Panc1 (cell line): ENCODE results near the gene TRMT61A. TPM values are rescaled to one million over a fixed set of nuclear protein-coding genes. Genes with fewer than 3 reads are reported as not detected.

Experiments
- ATAC-seq: fragments of 200-7000 bp; cut with Tn5 transposase; 2 replicates; pipeline ENCODE4 v1.9.1; 2020; ENCODE audit warnings: mild to moderate bottlenecking, moderate library complexity
- BruUV-seq: library from RNA; stranded (reverse); fragments of 400-500 nt; replicated peaks from 2 replicates; lab custom pipeline; 2021; lab: Mats Ljungman, UMichigan
- CTCF ChIA-PET: fragments of 300-600 bp; sonication (Branson Sonifier 250); formaldehyde crosslinking; loops from one replicate; lab custom pipeline; 2022; ENCODE audit warnings: antibody characterized with exemption; lab: Charles Lee
- POLR2A ChIA-PET: fragments of 300-600 bp; sonication (Branson Sonifier 250); formaldehyde crosslinking; loops from one replicate; lab custom pipeline; 2022; ENCODE audit warnings: antibody characterized with exemption; lab: Charles Lee
- DNase-seq: peaks from one replicate; pipeline ENCODE4 v3.0.0-alpha.2; 2010; ENCODE audit warnings: low read depth, low spot score
- H3K27ac ChIP-seq: 2 replicates; pipeline ENCODE4 v1.5.1; 2011; ENCODE audit warnings: mild to moderate bottlenecking, low read length, inconsistent platforms
- H3K27me3 ChIP-seq: fragments of 200-500 bp; sonication (Bioruptor generic); 2 replicates; pipeline ENCODE4 v1.6.0; 2014; ENCODE audit warnings: low read length, inconsistent platforms; ENCODE audit not compliant: control insufficient read depth, insufficient read depth
- H3K36me3 ChIP-seq: fragments of 200-500 bp; sonication (Bioruptor generic); 2 replicates; pipeline ENCODE4 v1.5.1; 2014; ENCODE audit warnings: inconsistent platforms, mild to moderate bottlenecking, low read length, moderate library complexity; ENCODE audit not compliant: control insufficient read depth, insufficient read depth
- H3K4me1 ChIP-seq: 2 replicates; pipeline ENCODE4 v1.5.1; 2011; ENCODE audit warnings: inconsistent platforms, mild to moderate bottlenecking, low read length, moderate library complexity; ENCODE audit not compliant: control insufficient read depth, insufficient read depth
- H3K4me3 ChIP-seq, 2 experiments: 2 replicates each; pipeline ENCODE4 v1.5.1; 2011 to 2012; ENCODE audit warnings: low read depth in 2 of 2, low read length in 2 of 2, mild to moderate bottlenecking in 2 of 2, inconsistent platforms in 1 of 2, moderate library complexity in 1 of 2
- H3K9me3 ChIP-seq: fragments of 200-500 bp; sonication (Bioruptor generic); 2 replicates; pipeline ENCODE4 v1.5.1; 2014; ENCODE audit warnings: low read depth, mild to moderate bottlenecking, inconsistent platforms, low read length, moderate library complexity; ENCODE audit not compliant: control insufficient read depth, insufficient read depth
- POLR2AphosphoS5 ChIP-seq: IDR thresholded peaks from 2 replicates; pipeline ENCODE4 v1.6.1; 2012; ENCODE audit warnings: mild to moderate bottlenecking, low read depth, low read length, moderate library complexity
- SIN3A ChIP-seq: IDR thresholded peaks from 2 replicates; pipeline ENCODE4 v1.6.1; 2012; ENCODE audit warnings: low read depth, mild to moderate bottlenecking, low read length, moderate library complexity, borderline replicate concordance; ENCODE audit not compliant: insufficient read depth
- TCF7L2 ChIP-seq: IDR thresholded peaks from 2 replicates; pipeline ENCODE4 v1.6.1; 2011; ENCODE audit warnings: mild to moderate bottlenecking, low read depth, low read length, inconsistent platforms
- in situ Hi-C: cut with HindIII; loops from 2 replicates; pipeline ENCODE4 v1.10.0; 2016; ENCODE audit warnings: low sequenced_read_pairs, low pct_unique_long_range_greater_than_20kb
- intact Hi-C: fragments of 100-400 bp; cut with micrococcal nuclease; formaldehyde crosslinking; loops from one replicate; pipeline ENCODE4 v1.10.0; 2022; ENCODE audit not compliant: unreplicated experiment
- total RNA-seq: library from RNA; stranded (reverse); gene quantifications from one replicate; pipeline ENCODE4 v1.2.1, GENCODE V29; 2021; ENCODE audit not compliant: unreplicated experiment
- TF ChIP-seq, protein P1 (sequence below): fragments of 450-650 bp; IDR thresholded peaks from 2 replicates; pipeline ENCODE4 v1.5.1; 2017; ENCODE audit warnings: mild to moderate bottlenecking
- TF ChIP-seq, protein P2 (sequence below), 2 experiments: IDR thresholded peaks; 2 replicates each; pipeline ENCODE4 v1.6.1; 2011 to 2012; ENCODE audit warnings: low read depth in 2 of 2, control low read depth in 1 of 2, low read length in 1 of 2, mild to moderate bottlenecking in 1 of 2, moderate library complexity in 1 of 2; ENCODE audit not compliant: insufficient read depth in 1 of 2

Gene TRMT61A
- total RNA-seq, 1 experiment from 2014 or later = 22.9 TPM

DNA sequence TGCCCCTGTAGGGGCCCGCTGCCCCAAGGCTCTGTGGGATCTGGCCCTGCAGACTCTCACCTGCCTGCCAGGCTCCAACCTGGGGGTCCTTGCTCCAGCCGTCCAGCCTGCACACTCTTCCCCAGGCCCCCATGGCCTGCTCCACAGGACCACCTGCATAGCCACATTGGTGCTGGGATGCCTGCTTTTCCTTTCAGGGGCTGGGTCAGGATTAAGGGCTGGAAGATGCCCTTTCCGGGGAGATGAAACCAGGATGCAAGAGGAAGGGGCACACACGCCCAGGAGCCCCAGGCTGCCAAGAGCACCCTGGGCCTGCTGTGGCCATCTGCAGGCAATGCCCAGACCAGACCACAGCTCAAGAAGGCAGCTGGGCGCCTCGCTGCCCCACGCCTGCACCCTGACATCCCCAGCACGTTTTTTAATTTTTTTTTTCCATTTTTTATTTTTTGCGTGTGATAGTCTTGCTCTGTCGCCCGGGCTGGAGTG is 18.5 kb downstream of the TRMT61A start:
- DNase-seq (no peak), ATAC-seq (no peak)
- intact Hi-C loops (no loop called here), in situ Hi-C loops (no loop called here)
- Histone ChIP-seq H3K9me3 (no peaks in the 10 kb centered on the region), H3K36me3 (no peaks in the 10 kb centered on the region), H3K27ac (no peak overlapping the region), H3K27me3 (no peaks in the 10 kb centered on the region), H3K4me1 (peaks cover 38% of the 10 kb centered on the region), H3K4me3 (no peak overlapping the region)
- BruUV-seq = no TSS peak
- ChIA-PET CTCF (interaction anchor here (0.5 to 2.7 kb wide), 3 partner anchors 27 to 1349 kb away, joined by 3 to 13 read pairs (median 3); no protein-coding TSS in a partner anchor), POLR2A (no interaction called here)
- no peak for TF ChIP-seq TCF7L2
- TF ChIP-seq, protein P1, sequence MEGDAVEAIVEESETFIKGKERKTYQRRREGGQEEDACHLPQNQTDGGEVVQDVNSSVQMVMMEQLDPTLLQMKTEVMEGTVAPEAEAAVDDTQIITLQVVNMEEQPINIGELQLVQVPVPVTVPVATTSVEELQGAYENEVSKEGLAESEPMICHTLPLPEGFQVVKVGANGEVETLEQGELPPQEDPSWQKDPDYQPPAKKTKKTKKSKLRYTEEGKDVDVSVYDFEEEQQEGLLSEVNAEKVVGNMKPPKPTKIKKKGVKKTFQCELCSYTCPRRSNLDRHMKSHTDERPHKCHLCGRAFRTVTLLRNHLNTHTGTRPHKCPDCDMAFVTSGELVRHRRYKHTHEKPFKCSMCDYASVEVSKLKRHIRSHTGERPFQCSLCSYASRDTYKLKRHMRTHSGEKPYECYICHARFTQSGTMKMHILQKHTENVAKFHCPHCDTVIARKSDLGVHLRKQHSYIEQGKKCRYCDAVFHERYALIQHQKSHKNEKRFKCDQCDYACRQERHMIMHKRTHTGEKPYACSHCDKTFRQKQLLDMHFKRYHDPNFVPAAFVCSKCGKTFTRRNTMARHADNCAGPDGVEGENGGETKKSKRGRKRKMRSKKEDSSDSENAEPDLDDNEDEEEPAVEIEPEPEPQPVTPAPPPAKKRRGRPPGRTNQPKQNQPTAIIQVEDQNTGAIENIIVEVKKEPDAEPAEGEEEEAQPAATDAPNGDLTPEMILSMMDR = no peak

DNA sequence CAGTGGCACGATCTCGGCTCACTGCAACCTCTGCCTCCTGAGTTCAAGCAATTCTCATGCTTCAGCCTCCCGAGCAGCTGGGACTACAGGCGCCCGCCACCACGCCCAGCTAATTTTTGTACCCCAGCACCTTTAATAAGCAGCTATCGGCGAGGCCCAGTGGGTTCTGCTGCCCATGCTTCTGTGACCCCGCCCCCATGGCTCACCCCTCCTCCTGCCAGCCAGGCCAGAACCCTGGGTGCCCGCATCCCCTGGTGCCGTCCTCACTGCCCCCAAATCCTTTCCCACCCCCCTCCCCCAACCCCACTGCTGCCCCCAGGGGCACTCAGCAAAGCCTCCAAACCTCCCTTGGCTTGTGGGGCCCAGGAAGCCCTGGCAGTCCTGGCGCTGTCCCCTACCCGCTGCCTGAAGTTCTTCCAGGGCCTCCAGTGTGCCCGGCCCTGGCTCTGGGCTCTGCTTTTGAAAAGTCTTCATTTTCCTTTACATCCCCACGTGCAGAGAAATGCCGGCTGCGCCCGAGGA is 19.0 kb downstream of the TRMT61A start:
- no peak overlapping the region for H3K27ac ChIP-seq
- CTCF ChIA-PET = interaction anchor here (2.7 kb wide), 1 partner anchor 29 kb away, joined by 13 read pairs; no protein-coding TSS in a partner anchor
- peaks cover 38% of the 10 kb centered on the region for H3K4me1 ChIP-seq
- no peak for DNase-seq
- ATAC-seq = no peak
- H3K27me3 ChIP-seq = no peaks in the 10 kb centered on the region
- no peaks in the 10 kb centered on the region for H3K36me3 ChIP-seq
- no peaks in the 10 kb centered on the region for H3K9me3 ChIP-seq
- no TSS peak for BruUV-seq
- intact Hi-C loops = no loop called here
- TF ChIP-seq SIN3A = no peak
- TF ChIP-seq, protein P1 = no peak
- TF ChIP-seq, protein P2, sequence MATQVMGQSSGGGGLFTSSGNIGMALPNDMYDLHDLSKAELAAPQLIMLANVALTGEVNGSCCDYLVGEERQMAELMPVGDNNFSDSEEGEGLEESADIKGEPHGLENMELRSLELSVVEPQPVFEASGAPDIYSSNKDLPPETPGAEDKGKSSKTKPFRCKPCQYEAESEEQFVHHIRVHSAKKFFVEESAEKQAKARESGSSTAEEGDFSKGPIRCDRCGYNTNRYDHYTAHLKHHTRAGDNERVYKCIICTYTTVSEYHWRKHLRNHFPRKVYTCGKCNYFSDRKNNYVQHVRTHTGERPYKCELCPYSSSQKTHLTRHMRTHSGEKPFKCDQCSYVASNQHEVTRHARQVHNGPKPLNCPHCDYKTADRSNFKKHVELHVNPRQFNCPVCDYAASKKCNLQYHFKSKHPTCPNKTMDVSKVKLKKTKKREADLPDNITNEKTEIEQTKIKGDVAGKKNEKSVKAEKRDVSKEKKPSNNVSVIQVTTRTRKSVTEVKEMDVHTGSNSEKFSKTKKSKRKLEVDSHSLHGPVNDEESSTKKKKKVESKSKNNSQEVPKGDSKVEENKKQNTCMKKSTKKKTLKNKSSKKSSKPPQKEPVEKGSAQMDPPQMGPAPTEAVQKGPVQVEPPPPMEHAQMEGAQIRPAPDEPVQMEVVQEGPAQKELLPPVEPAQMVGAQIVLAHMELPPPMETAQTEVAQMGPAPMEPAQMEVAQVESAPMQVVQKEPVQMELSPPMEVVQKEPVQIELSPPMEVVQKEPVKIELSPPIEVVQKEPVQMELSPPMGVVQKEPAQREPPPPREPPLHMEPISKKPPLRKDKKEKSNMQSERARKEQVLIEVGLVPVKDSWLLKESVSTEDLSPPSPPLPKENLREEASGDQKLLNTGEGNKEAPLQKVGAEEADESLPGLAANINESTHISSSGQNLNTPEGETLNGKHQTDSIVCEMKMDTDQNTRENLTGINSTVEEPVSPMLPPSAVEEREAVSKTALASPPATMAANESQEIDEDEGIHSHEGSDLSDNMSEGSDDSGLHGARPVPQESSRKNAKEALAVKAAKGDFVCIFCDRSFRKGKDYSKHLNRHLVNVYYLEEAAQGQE (IDR thresholded peaks at IDR 0.05; ENCODE audit: insufficient read depth in 1 of 2, low read depth in 2 of 2, low read length in 1 of 2) = no peak
- TF ChIP-seq POLR2AphosphoS5 = no peak
- no peak for TF ChIP-seq TCF7L2
- no peak overlapping the region for H3K4me3 ChIP-seq
- POLR2A ChIA-PET = no interaction called here
- in situ Hi-C loops = no loop called here
